Fibroblast of the aortic adventitia (primary cell): ENCODE measurements around the gene TERT. TPM values are rescaled to one million over a fixed set of nuclear protein-coding genes. Genes with fewer than 3 reads are reported as not detected.

ENCODE experiments used
- DNase-seq: peaks from one replicate; pipeline ENCODE4 v3.0.0-alpha.2; 2010; ENCODE audit warnings: low read depth
- H3K4me3 ChIP-seq: 2 replicates; pipeline ENCODE4 v1.5.1; 2011; ENCODE audit warnings: low read depth, mild to moderate bottlenecking, control low read depth, low read length, moderate library complexity
- total RNA-seq: library from RNA; depleted of rRNA; stranded (reverse); fragments of >200 nt; gene quantifications from 2 replicates; pipeline ENCODE4 v1.2.3, GENCODE V29; 2012; ENCODE audit warnings: low replicate concordance
- TF ChIP-seq, protein P1 (sequence below): IDR thresholded peaks from 2 replicates; pipeline ENCODE4 v1.5.1; 2011; ENCODE audit warnings: mild to moderate bottlenecking, low read length, control low read depth, inconsistent platforms; ENCODE audit not compliant: insufficient read depth

Gene TERT
- total RNA-seq, 1 donor: not detected

DNA sequence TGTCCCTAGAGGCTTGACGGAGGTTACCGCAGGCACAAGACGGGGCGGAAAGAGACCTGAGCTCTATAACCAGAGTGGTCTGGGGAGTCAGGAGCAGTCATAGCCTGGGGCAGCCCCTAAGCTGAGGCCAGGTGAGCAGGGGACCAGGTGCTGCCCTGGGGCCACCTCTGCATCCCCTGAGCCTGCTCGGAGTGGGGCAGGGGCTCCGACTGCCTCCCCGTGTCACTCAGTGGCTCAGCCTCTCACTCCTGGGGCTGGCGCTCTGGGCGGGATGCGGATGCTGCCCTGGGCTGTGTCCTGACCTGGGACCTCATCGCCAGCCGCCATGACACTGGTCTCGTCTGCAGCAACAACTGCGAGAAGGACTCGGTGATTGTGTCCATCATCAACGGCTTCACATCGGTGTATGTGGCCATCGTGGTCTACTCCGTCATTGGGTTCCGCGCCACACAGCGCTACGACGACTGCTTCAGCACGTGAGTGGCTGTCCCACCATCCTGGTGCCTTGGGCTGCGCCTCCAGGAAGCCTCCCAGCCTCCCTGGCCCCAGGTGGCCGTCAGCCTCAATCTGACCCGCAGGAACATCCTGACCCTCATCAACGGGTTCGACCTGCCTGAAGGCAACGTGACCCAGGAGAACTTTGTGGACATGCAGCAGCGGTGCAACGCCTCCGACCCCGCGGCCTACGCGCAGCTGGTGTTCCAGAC is 78.5 kb downstream of the TERT start:
- DNase-seq: no peak
- H3K4me3 ChIP-seq: no peak overlapping the region
- TF ChIP-seq, protein P1, sequence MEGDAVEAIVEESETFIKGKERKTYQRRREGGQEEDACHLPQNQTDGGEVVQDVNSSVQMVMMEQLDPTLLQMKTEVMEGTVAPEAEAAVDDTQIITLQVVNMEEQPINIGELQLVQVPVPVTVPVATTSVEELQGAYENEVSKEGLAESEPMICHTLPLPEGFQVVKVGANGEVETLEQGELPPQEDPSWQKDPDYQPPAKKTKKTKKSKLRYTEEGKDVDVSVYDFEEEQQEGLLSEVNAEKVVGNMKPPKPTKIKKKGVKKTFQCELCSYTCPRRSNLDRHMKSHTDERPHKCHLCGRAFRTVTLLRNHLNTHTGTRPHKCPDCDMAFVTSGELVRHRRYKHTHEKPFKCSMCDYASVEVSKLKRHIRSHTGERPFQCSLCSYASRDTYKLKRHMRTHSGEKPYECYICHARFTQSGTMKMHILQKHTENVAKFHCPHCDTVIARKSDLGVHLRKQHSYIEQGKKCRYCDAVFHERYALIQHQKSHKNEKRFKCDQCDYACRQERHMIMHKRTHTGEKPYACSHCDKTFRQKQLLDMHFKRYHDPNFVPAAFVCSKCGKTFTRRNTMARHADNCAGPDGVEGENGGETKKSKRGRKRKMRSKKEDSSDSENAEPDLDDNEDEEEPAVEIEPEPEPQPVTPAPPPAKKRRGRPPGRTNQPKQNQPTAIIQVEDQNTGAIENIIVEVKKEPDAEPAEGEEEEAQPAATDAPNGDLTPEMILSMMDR: no peak

DNA sequence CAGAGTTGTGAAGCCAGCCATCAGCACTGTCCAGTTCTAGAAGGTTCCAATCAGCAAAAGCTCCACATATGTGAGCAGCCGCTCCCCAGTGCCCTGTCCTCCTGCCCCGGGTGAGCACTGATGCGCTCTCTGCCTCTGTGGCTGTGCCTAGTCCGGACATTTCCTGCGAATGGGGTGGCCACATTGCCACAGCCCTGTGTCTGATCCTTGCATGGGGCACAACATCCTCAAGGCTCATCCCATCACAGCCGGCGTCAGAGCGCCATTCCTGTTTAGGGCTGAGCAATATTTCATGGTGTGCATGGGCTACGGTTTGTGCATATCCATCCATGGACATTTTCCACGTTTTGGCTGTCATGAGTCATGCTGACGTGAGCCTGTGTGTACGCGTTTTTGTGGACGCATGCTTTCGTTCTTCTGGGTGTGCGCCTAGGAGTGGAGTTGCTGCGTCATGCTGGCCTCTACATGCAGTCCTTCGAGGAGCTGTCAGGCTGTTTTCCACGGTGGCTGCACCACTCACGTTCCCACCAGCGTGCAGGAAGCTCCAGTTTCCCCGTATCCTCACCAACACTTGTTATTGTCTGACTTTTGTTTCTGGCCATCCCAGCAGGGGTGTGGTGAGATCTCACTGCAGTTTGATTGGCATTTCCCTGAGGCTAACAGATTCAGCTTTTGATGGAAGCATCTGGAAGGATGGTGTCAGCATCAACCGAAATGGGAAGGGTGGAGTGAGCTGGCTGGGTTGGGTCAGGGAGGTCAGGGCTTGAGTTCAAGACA is 79.4 kb downstream of the TERT start:
- TF ChIP-seq, protein P1: no peak

DNA sequence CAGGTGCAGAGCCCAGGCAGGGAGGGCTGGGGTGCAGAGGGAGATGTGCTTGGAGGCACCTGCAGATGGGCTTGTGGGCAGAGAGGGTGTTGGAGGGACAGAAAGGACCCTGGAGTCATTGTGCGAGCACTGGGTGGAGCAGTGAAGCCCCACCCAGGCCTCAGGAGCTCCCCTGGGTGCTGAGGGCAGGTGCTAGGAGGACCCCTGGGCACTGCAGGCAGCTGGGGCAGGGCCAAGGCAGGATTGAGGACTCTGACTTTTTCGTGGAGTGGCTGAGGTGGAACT is 80.0 kb downstream of the TERT start:
- no peak for DNase-seq
- TF ChIP-seq, protein P1: no peak
- H3K4me3 ChIP-seq: no peak overlapping the region

More for the DNA sequence above, 79.4 kb downstream of the TERT start:
- H3K4me3 ChIP-seq: no peak overlapping the region
- DNase-seq: no peak

DNA sequence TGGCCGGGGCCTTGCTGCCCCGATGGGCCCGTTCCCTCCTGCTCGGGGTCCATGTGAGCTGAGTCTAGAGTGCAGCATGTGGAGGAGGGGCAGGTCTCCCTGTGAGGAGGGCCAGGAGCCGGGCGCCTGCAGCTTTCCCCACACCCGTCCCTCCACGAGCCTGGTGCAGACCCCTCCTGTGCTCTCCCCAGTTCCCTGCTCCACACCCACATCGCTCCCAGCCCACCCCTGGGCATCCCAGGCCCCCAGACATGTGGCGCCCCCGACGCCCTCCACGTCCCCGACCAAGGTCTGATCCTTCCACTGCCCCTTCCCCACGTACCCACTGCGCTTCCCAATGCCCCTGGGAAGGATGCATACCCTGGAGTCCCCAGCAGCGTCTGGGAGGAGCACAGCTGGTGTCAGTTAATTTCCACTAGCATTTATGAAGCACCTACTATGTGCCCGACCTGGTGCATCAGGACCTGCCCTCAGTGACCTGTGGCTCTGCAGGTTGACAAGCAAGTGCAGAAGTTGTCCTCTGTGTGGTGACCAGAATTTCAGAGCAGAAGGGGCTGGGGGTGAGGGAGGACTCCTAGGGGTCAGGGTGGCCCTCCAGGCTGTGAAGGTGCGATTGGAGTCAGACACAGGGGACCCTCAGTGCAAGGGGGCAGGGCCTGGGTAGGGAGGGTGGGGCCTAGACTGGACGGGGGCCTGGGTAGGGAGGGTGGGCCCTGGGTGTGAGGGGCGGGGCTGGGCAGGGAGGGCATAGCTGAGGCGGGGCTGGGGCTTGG is 80.5 kb downstream of the TERT start:
- no peak for DNase-seq
- TF ChIP-seq, protein P1: no peak
- no peak overlapping the region for H3K4me3 ChIP-seq

DNA sequence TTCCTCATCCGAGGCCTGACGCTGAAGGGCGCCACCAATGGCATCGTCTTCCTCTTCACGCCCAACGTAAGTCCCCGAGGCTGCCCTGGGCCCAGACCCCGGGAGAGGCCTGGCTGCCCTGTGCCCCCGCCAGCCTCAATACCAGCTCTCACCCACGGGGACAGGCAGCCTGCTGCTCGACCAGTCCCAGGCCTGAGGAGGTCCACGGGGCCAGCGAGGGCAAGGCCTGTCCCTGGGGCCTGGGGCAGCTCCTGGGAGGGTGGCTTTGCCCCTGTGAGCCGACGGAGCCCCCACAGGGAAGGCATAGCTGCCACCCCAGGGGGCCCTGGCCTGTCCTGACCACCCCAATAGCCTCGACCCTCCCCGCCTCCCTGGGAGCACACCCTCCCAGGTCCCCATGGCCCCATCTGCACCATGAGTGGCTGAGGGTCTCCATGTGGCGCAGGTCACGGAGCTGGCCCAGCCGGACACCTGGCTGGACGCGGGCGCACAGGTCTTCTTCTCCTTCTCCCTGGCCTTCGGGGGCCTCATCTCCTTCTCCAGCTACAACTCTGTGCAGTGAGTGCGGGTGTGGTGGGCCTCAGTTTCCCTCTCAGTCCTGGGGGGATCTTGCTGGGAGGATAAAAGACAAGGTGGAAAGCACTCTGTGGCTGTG is 81.2 kb downstream of the TERT start:
- H3K4me3 ChIP-seq: no peak overlapping the region
- TF ChIP-seq, protein P1: no peak
- no peak for DNase-seq

DNA sequence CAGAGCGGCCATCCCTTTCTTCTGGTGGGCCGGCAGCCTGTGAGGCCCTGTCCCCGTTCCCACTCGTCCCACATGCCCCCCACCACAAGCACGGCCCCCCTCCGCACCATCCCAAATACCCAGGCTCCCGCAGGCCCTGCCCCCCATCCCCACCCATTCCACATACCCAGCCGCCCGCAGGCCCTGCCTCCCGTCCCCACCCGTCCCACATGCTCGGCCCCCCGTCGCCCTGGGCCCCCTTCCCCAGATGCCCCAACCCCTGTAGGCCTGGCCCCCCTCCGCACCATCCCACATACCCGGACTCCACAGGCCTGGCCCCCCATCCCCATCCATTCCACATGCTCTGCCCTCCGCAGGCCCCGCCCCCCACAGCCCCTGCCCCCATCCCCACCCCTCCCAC is 82.0 kb downstream of the TERT start:
- no peak for DNase-seq
- TF ChIP-seq, protein P1: no peak
- H3K4me3 ChIP-seq: no peak overlapping the region
